GM12873 (cell line): ENCODE measurements around the gene SH3RF3.

ENCODE experiments used
- TF ChIP-seq, protein P1 (sequence below): IDR thresholded peaks from 2 replicates; pipeline ENCODE4 v1.5.1; 2012; ENCODE audit warnings: low read depth, mild to moderate bottlenecking, moderate library complexity, low read length, control low read depth; ENCODE audit not compliant: insufficient read depth; ENCODE audit errors: missing control alignments

The SH3RF3 gene

DNA sequence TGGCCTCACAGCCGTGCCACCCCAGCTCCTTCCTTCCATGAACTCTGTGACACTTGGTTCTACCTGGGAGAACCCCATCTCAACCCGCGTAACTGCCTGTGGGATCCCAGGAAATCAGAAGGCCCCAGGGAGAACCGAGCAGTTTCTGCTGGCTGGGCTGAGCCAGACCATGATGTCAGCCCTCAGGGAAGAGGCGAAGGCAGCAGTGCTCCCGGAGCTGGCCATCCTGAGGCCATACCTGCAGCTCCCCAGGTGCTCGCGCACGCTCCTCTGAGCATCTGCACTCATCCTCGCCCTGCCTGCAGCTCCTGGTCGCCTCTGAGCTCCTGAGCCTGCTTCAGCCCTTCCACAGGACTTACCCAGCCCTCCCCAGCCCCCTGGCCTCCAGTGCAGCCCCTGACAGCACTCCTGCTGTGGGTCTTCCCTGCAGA is 298.7 kb downstream of the SH3RF3 start:
- TF ChIP-seq, protein P1, sequence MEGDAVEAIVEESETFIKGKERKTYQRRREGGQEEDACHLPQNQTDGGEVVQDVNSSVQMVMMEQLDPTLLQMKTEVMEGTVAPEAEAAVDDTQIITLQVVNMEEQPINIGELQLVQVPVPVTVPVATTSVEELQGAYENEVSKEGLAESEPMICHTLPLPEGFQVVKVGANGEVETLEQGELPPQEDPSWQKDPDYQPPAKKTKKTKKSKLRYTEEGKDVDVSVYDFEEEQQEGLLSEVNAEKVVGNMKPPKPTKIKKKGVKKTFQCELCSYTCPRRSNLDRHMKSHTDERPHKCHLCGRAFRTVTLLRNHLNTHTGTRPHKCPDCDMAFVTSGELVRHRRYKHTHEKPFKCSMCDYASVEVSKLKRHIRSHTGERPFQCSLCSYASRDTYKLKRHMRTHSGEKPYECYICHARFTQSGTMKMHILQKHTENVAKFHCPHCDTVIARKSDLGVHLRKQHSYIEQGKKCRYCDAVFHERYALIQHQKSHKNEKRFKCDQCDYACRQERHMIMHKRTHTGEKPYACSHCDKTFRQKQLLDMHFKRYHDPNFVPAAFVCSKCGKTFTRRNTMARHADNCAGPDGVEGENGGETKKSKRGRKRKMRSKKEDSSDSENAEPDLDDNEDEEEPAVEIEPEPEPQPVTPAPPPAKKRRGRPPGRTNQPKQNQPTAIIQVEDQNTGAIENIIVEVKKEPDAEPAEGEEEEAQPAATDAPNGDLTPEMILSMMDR: no peak

DNA sequence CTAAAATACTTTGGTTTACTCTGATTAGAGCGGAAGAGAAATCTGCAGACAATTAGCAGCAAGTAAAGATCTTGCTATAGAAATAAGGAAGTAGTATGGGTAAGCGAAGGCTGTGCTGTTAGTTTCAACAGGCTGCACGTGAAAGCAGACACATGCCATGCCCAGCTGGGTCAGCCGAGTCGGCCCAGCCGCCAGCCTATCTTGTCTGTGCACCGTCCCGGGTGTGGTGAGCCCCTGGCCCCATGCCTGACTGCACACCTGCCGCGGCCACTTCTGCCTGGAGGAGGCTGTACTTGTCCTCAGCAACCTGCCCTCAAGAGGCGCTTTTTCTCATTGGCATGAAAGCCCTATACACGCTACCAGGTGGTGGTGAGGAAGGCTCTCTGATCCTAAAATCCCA is 299.3 kb downstream of the SH3RF3 start:
- TF ChIP-seq, protein P1: no peak

DNA sequence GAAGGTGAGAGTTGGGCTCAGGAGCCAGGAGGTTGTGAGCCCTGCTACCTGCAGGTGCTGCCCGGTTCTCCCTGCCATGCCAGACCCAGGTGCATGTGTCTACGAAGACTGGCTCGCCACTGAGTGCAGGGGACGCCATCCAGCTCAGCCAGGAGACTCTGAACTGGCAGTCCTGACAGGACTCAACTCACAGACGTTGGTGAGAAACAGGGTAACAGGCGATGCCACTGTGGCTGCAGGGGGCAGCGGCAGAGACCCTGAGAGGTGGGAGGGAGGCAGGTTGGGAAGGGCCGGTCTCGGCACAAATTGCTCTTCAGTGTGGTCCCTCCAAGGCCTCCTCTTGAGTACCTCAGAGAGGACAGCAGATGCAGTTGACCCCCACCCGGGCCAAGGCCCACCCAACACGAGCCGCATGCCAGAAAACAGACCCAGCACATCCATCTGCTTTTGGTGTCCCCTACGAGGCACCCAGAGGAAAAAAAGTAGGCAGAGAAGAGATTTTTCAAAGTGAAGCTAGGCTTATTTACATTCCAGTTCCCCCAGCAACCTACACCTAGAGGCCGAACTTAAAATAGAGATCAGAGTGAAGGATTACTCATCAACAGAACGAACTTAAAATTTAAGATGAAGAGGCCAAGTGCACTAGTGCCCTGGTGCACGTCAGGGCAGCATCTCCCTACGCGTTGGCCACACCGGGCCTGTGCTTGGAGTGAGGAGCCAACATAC is 300.0 kb downstream of the SH3RF3 start:
- TF ChIP-seq, protein P1: no peak

DNA sequence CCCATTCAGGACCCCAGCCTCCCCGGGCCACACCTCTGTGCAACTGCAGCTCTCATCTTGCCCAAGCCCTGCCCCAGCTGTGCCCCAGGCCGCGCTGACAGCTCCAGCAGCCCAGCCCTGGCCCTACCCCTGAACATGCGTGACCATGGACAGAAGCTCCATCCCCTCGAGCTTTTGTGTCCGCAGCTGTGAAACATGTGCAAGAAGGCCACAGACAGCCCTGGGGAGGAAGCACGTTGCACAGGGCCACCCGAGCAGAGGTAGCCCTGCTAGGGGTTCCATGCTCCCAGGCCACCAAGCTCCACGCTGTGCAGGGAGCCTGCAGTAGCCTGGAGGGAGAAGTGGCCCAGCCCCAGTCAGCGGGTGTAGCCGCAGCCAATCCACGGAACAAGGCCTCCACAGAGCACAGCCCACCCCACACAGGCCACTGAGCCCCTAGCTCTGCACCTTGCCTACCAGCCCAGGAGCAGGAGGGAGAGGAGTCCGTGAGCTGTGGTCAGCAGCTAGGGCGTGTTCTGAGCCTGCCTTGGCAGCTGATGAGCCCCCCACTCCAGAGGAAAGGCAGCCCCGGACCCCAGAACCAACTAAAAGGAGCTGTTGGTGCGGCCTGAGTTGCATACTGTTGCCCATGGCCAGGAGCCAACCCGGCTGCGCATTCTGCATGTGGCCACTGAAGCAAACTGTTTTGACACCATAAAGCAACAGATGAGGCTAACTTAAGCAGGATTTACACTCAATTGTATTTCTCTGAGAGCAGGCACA is 300.7 kb downstream of the SH3RF3 start:
- TF ChIP-seq, protein P1: no peak

DNA sequence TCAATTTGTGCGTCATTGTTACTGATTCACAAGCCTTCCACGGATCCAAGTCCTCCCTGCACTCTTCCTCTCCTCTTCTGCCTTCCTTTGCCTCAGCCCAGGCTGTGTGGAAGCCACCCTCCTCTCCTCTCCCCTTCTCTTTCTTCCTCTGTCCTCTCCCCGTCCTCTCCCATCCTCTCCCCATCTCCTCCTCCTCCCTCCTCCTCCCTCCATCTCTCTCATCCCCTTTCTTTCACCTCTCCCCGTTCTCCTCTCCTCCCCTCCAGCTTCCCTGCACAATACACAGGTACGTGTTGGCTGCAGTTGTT is 301.3 kb downstream of the SH3RF3 start:
- TF ChIP-seq, protein P1: no peak

DNA sequence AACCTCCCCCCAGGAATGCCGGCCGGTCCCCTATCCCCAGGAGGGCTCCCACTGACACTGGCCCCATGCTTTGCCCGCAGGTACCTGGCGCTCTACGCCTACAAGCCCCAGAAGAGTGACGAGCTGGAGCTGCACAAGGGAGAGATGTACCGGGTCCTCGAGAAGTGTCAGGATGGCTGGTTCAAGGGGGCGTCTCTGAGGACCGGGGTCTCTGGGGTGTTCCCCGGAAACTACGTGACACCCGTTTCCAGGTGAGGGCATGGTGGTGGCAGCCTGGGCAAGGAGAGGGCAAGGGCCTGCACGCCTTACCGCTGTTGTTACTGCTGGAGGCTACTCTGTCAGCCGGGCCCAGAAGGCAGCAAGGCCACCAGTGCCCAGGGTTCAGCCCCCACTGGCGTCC is 303.4 kb downstream of the SH3RF3 start:
- TF ChIP-seq, protein P1: no peak

DNA sequence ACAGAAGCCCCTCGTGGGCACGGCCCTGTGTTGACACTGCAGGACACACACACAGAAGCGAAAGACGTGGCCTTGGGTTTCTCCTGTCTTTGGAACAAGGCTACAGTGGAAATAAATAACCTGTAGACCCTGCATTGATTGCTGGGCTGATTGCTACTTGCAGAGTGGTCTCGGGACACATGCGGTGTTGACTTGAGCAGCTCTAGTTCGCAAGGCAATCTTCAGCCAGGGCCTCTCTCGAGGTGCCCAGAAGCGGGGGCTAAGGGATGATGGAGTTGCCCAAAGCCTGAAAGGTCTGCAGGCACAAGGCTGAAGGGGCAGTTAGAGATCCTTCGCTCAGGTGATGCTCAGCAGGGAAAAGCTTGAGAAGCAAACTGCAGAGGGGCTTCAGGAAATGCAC is 304.5 kb downstream of the SH3RF3 start:
- TF ChIP-seq, protein P1: no peak
